HuH-7 (cell line): Measurements from ENCODE around the gene MEA1.
"Not testable (repeated sequence)": the region's sequence is repeated elsewhere in the genome, so short reads cannot be mapped to it uniquely, and the experiment has no call there.

Source experiments
- DNase-seq: peaks from one replicate; pipeline ENCODE4 v3.0.0; 2011; ENCODE audit warnings: low spot score

The MEA1 gene

GRCh38 chr6:43013843-43014433, at the start of gene MEA1, which contains the start of gene KLHDC3:
Gene MEA1, minus strand, starts transcription at chr6:43013946. Its CDS starts 133 bp downstream, at chr6:43013813.
Gene KLHDC3, plus strand, starts transcription at chr6:43014249. Its CDS starts 2,944 bp downstream, at chr6:43017193.
- DNase-seq: peak; percentile 94

GRCh38 chr6:43062818-43063217, 49.1 kb upstream of the MEA1 start:
- DNase-seq: no peak

- DNase-seq: no peak
Measured at GRCh38 chr6:43061861-43062260, 48.1 kb upstream of the MEA1 start.

- no peak for DNase-seq
Measured at GRCh38 chr6:43060755-43061633, 47.2 kb upstream of the MEA1 start.

GRCh38 chr6:43060034-43060754, 46.4 kb upstream of the MEA1 start:
- DNase-seq: peak; percentile 80

GRCh38 chr6:43059168-43060033, 45.7 kb upstream of the MEA1 start, which contains the start of the genes KLC4 and MRPL2:
Gene KLC4, plus strand, starts transcription at chr6:43059631. Its CDS starts 1,705 bp downstream, at chr6:43061336.
Gene MRPL2, minus strand, starts transcription at chr6:43059434. Its CDS starts 53 bp downstream, at chr6:43059381.
- peak; percentile 97 for DNase-seq

- DNase-seq: no peak
Measured at GRCh38 chr6:43058531-43058930, 44.8 kb upstream of the MEA1 start.

GRCh38 chr6:43055966-43056365, 42.2 kb upstream of the MEA1 start:
- DNase-seq: no peak

- DNase-seq: no peak
Measured at GRCh38 chr6:43054206-43054943, 40.6 kb upstream of the MEA1 start.

GRCh38 chr6:43053545-43054205, 39.9 kb upstream of the MEA1 start, which contains the start of gene CUL7:
Gene CUL7, minus strand, starts transcription at chr6:43053851. Its CDS starts 1,063 bp downstream, at chr6:43052788.
- DNase-seq: peak; percentile 93

GRCh38 chr6:43052842-43053544, 39.2 kb upstream of the MEA1 start:
- peak; percentile 20 for DNase-seq

- DNase-seq: no peak
Measured at GRCh38 chr6:43052225-43052841, 38.6 kb upstream of the MEA1 start.

- DNase-seq: no peak
Measured at GRCh38 chr6:43050981-43051380, 37.2 kb upstream of the MEA1 start.

- DNase-seq: no peak
Measured at GRCh38 chr6:43047998-43048397, 34.3 kb upstream of the MEA1 start.

GRCh38 chr6:43045371-43045930, 31.7 kb upstream of the MEA1 start:
- no peak for DNase-seq

GRCh38 chr6:43043310-43043709, 29.6 kb upstream of the MEA1 start:
- DNase-seq: no peak

- DNase-seq: not testable (repeated sequence)
Measured at GRCh38 chr6:43041475-43041874, 27.7 kb upstream of the MEA1 start.

- DNase-seq: no peak
Measured at GRCh38 chr6:43040542-43041257, 27.0 kb upstream of the MEA1 start.
